Measurements from ENCODE around the gene RNF157. TPM values are rescaled to one million over a fixed set of nuclear protein-coding genes. Genes with fewer than 3 reads are reported as not detected.

Gene RNF157
- total RNA-seq, 5 donors from 2014 or later (not counting 1 experiment from before 2014, with no cell fraction given) = 50.7 to 66.5 (median 61.9) TPM

- Mint-ChIP-seq H3K4me1 (peaks cover 19 to 21% (median 19%) of the 10 kb centered on the region in 3 donors), H3K4me3 (no peak overlapping the region), H3K27me3 (no peaks in the 10 kb centered on the region), H3K27ac (no peak overlapping the region), H3K9me3 (no peaks in the 10 kb centered on the region), H3K36me3 (no peaks in the 10 kb centered on the region)
- ATAC-seq (replicated peaks in 1 of 4) = no peak
- H3K27me3 ChIP-seq (replicated peaks in 1 of 2; ENCODE audit: control insufficient read depth in 2 of 2, extremely low read depth in 1 of 2, insufficient read depth in 2 of 2, low read length in 1 of 2) = peaks cover 0 to 3% of the 10 kb centered on the region in 2 experiments
- no peaks in the 10 kb centered on the region for H3K9me3 ChIP-seq
- WGBS (ENCODE audit: insufficient coverage) = no CpG with 5 or more reads among the region's 6 CpGs
- no peaks in the 10 kb centered on the region for H3K36me3 ChIP-seq (ENCODE audit: control insufficient read depth in 2 of 2, extremely low read depth in 1 of 2, insufficient read depth in 1 of 2, low read length in 1 of 2)
- peaks cover 13 to 17% of the 10 kb centered on the region in 2 experiments for H3K4me1 ChIP-seq (ENCODE audit: control insufficient read depth in 1 of 2, extremely low read depth in 1 of 2, insufficient read depth in 2 of 2, low read length in 2 of 2)
- ChIA-PET CTCF (interaction anchor here (0.5 to 0.6 kb wide), 2 partner anchors 93 to 1241 kb away, joined by 3 to 7 read pairs; no protein-coding TSS in a partner anchor), POLR2A (no interaction called here)
- DNase-seq = peak in 1 of 35 experiments; percentile 41
- no peak overlapping the region for H3K4me3 ChIP-seq (ENCODE audit: control insufficient read depth in 1 of 2, extremely low read depth in 1 of 2, low read length in 1 of 2)
- H3K27ac ChIP-seq (ENCODE audit: low read length) = no peak overlapping the region
Observed at GRCh38 chr17:76107509-76107908, 132.8 kb downstream of the RNF157 start.

GRCh38 chr17:76106703-76107102 lies 133.6 kb downstream of the RNF157 start:
- ATAC-seq (replicated peaks in 1 of 4) = no peak
- H3K4me3 ChIP-seq (ENCODE audit: control insufficient read depth in 1 of 2, extremely low read depth in 1 of 2, low read length in 1 of 2) = no peak overlapping the region
- Mint-ChIP-seq H3K9me3 (no peaks in the 10 kb centered on the region), H3K27ac (no peak overlapping the region), H3K36me3 (peaks cover under 1% of the 10 kb centered on the region), H3K4me3 (no peak overlapping the region), H3K4me1 (peaks cover 24 to 28% (median 26%) of the 10 kb centered on the region in 3 donors), H3K27me3 (no peaks in the 10 kb centered on the region)
- POLR2A ChIA-PET = no interaction called here
- no peaks in the 10 kb centered on the region for H3K9me3 ChIP-seq
- peaks cover 0 to 3% of the 10 kb centered on the region in 2 experiments for H3K27me3 ChIP-seq (replicated peaks in 1 of 2; ENCODE audit: control insufficient read depth in 2 of 2, extremely low read depth in 1 of 2, insufficient read depth in 2 of 2, low read length in 1 of 2)
- H3K27ac ChIP-seq (ENCODE audit: low read length) = no peak overlapping the region
- peaks cover 0 to 5% of the 10 kb centered on the region in 2 donors for H3K36me3 ChIP-seq (ENCODE audit: control insufficient read depth in 2 of 2, extremely low read depth in 1 of 2, insufficient read depth in 1 of 2, low read length in 1 of 2)
- DNase-seq = no peak
- no CpG with 5 or more reads among the region's 3 CpGs for WGBS (ENCODE audit: insufficient coverage)
- CTCF ChIA-PET = interaction anchor here in 1 of 2 donors (0.5 to 0.7 kb wide), 2 partner anchors 92 to 341 kb away, joined by 3 read pairs; no protein-coding TSS in a partner anchor
- peaks cover 13 to 25% of the 10 kb centered on the region in 2 experiments for H3K4me1 ChIP-seq (ENCODE audit: control insufficient read depth in 1 of 2, extremely low read depth in 1 of 2, insufficient read depth in 2 of 2, low read length in 2 of 2)

- Mint-ChIP-seq H3K4me1 (peaks cover 32 to 35% (median 35%) of the 10 kb centered on the region in 3 donors), H3K27me3 (no peaks in the 10 kb centered on the region), H3K36me3 (peaks cover 11% of the 10 kb centered on the region), H3K4me3 (peak overlapping the region; percentile 90 to 96 (median 92)), H3K27ac (peak overlapping the region; percentile 91 to 94), H3K9me3 (no peaks in the 10 kb centered on the region)
- DNase-seq (no peak), ATAC-seq (replicated peaks in 1 of 4) (no peak)
- Histone ChIP-seq H3K4me3 (ENCODE audit: control insufficient read depth in 1 of 2, extremely low read depth in 1 of 2, low read length in 1 of 2) (no peak overlapping the region), H3K4me1 (ENCODE audit: control insufficient read depth in 1 of 2, extremely low read depth in 1 of 2, insufficient read depth in 2 of 2, low read length in 2 of 2) (peaks cover 13 to 26% of the 10 kb centered on the region in 2 experiments), H3K9me3 (no peaks in the 10 kb centered on the region), H3K27me3 (replicated peaks in 1 of 2; ENCODE audit: control insufficient read depth in 2 of 2, extremely low read depth in 1 of 2, insufficient read depth in 2 of 2, low read length in 1 of 2) (no peaks in the 10 kb centered on the region), H3K27ac (ENCODE audit: low read length) (no peak overlapping the region), H3K36me3 (ENCODE audit: control insufficient read depth in 2 of 2, extremely low read depth in 1 of 2, insufficient read depth in 1 of 2, low read length in 1 of 2) (peaks cover 7 to 17% of the 10 kb centered on the region in 2 donors)
- 86% methylated on average over 1 of the region's 5 CpGs for WGBS (ENCODE audit: insufficient coverage)
- ChIA-PET CTCF (no interaction called here), POLR2A (no interaction called here)
Observed at GRCh38 chr17:76104896-76105231, 135.4 kb downstream of the RNF157 start.

DNA sequence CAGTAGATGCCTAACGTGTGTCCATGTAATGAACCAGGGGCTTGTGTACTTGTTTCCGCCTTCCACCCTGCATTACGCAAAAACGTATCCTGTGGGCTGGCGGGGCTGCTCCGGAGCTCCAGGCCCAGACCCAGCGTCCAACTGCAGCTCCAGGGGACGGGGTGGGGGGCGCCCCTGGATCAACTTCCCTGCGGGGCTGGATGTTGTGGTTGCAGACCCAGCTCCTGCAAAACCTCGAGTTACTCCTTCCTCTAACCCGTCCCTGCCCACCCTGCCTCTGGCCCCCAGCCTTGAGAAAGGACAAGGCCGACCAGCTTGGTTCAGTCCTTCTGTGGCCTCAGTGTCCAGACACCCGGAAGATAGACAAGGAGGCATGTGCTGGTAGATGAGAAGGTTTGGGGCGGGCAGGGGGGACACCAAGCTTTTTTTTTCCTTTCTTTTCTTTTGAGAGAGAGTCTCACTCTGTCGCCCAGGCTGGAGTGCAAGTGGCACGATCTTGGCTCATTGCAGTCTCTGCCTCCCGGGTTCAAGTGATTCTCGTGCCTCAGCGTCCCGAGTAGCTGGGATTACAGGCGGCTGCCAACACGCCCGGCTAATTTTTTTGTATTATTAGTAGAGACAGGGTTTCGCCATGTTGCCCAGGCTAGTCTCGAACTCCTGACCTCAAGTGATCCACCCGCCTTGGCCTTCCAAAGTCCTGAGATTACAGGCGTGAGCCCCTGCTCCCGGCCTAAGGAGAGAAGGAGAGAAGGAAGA lies 136.0 kb downstream of the RNF157 start:
- Mint-ChIP-seq H3K27ac (peak overlapping the region; percentile 91 to 94), H3K27me3 (no peaks in the 10 kb centered on the region), H3K4me3 (peak overlapping the region; percentile 90 to 96 (median 92)), H3K4me1 (peaks cover 36 to 39% (median 37%) of the 10 kb centered on the region in 3 donors), H3K36me3 (peaks cover 17% of the 10 kb centered on the region), H3K9me3 (no peaks in the 10 kb centered on the region)
- Histone ChIP-seq H3K27me3 (replicated peaks in 1 of 2; ENCODE audit: control insufficient read depth in 2 of 2, extremely low read depth in 1 of 2, insufficient read depth in 2 of 2, low read length in 1 of 2) (no peaks in the 10 kb centered on the region), H3K9me3 (no peaks in the 10 kb centered on the region), H3K4me3 (ENCODE audit: control insufficient read depth in 1 of 2, extremely low read depth in 1 of 2, low read length in 1 of 2) (peak overlapping the region; percentile 57 to 68), H3K27ac (ENCODE audit: low read length) (peak overlapping the region; percentile 71), H3K4me1 (ENCODE audit: control insufficient read depth in 1 of 2, extremely low read depth in 1 of 2, insufficient read depth in 2 of 2, low read length in 2 of 2) (peaks cover 13 to 26% of the 10 kb centered on the region in 2 experiments), H3K36me3 (ENCODE audit: control insufficient read depth in 2 of 2, extremely low read depth in 1 of 2, insufficient read depth in 1 of 2, low read length in 1 of 2) (peaks cover 7 to 22% of the 10 kb centered on the region in 2 donors)
- ChIA-PET CTCF (interaction anchor here (0.6 to 1.8 kb wide), 4 partner anchors 62 to 163 kb away, joined by 3 to 9 read pairs (median 4); no protein-coding TSS in a partner anchor), POLR2A (interaction anchor here (0.6 kb wide), 3 partner anchors 163 to 921 kb away, joined by 3 to 5 read pairs (median 3); no protein-coding TSS in a partner anchor)
- DNase-seq (no peak), ATAC-seq (replicated peaks in 1 of 4) (no peak)
- 82% methylated on average over 15 of the region's 29 CpGs for WGBS (ENCODE audit: insufficient coverage)

- peaks cover 17% of the 10 kb centered on the region for H3K36me3 Mint-ChIP-seq
- Histone ChIP-seq H3K4me1 (ENCODE audit: control insufficient read depth in 1 of 2, extremely low read depth in 1 of 2, insufficient read depth in 2 of 2, low read length in 2 of 2) (peaks cover 13 to 26% of the 10 kb centered on the region in 2 experiments), H3K27me3 (replicated peaks in 1 of 2; ENCODE audit: control insufficient read depth in 2 of 2, extremely low read depth in 1 of 2, insufficient read depth in 2 of 2, low read length in 1 of 2) (no peaks in the 10 kb centered on the region), H3K9me3 (no peaks in the 10 kb centered on the region), H3K4me3 (ENCODE audit: control insufficient read depth in 1 of 2, extremely low read depth in 1 of 2, low read length in 1 of 2) (peak within 1 kb of the TSS; percentile 57 to 68), H3K27ac (ENCODE audit: low read length) (peak within 1 kb of the TSS; percentile 71), H3K36me3 (ENCODE audit: control insufficient read depth in 2 of 2, extremely low read depth in 1 of 2, insufficient read depth in 1 of 2, low read length in 1 of 2) (peaks cover 7 to 25% of the 10 kb centered on the region in 2 donors)
- H3K4me1 Mint-ChIP-seq = peaks cover 36 to 39% (median 37%) of the 10 kb centered on the region in 3 donors
- CTCF ChIA-PET = interaction anchor here (0.6 to 1.8 kb wide), 7 partner anchors 61 to 176 kb away, joined by 3 to 9 read pairs (median 4); no protein-coding TSS in a partner anchor
- DNase-seq = peak; percentile 83 to 97 (median 89)
- no peaks in the 10 kb centered on the region for H3K9me3 Mint-ChIP-seq
- H3K27ac Mint-ChIP-seq = peak within 1 kb of the TSS; percentile 91 to 94
- POLR2A ChIA-PET = interaction anchor here (0.6 kb wide), 4 partner anchors 17 to 920 kb away, joined by 3 to 5 read pairs (median 3); no protein-coding TSS in a partner anchor
- H3K4me3 Mint-ChIP-seq = peak within 1 kb of the TSS; percentile 90 to 96 (median 92)
- 4% methylated on average over 54 of the region's 55 CpGs for WGBS (ENCODE audit: insufficient coverage)
- ATAC-seq (replicated peaks in 1 of 4) = peak; percentile 93 to 94 (median 94)
- no peaks in the 10 kb centered on the region for H3K27me3 Mint-ChIP-seq
Observed at GRCh38 chr17:76103274-76104139, 136.8 kb downstream of the RNF157 start, which contains the start of gene EXOC7. Gene EXOC7, minus strand, starts transcription at chr17:76103787. Its CDS starts 95 bp downstream, at chr17:76103692.

GRCh38 chr17:76102944-76103273 lies 137.4 kb downstream of the RNF157 start:
- Histone ChIP-seq H3K27ac (ENCODE audit: low read length) (peak overlapping the region; percentile 71), H3K9me3 (no peaks in the 10 kb centered on the region), H3K27me3 (replicated peaks in 1 of 2; ENCODE audit: control insufficient read depth in 2 of 2, extremely low read depth in 1 of 2, insufficient read depth in 2 of 2, low read length in 1 of 2) (no peaks in the 10 kb centered on the region), H3K36me3 (ENCODE audit: control insufficient read depth in 2 of 2, extremely low read depth in 1 of 2, insufficient read depth in 1 of 2, low read length in 1 of 2) (peaks cover 7 to 30% of the 10 kb centered on the region in 2 donors), H3K4me1 (ENCODE audit: control insufficient read depth in 1 of 2, extremely low read depth in 1 of 2, insufficient read depth in 2 of 2, low read length in 2 of 2) (peaks cover 13 to 26% of the 10 kb centered on the region in 2 experiments), H3K4me3 (ENCODE audit: control insufficient read depth in 1 of 2, extremely low read depth in 1 of 2, low read length in 1 of 2) (peak overlapping the region; percentile 57 to 68)
- Mint-ChIP-seq H3K4me3 (peak overlapping the region; percentile 90 to 96 (median 92)), H3K9me3 (no peaks in the 10 kb centered on the region), H3K4me1 (peaks cover 36 to 39% (median 37%) of the 10 kb centered on the region in 3 donors), H3K27ac (peak overlapping the region; percentile 91 to 94), H3K36me3 (peaks cover 18% of the 10 kb centered on the region), H3K27me3 (no peaks in the 10 kb centered on the region)
- ChIA-PET POLR2A (no interaction called here), CTCF (interaction anchor here (0.6 to 1.8 kb wide), 6 partner anchors 79 to 193 kb away, joined by 3 to 9 read pairs (median 3); no protein-coding TSS in a partner anchor)
- 0% methylated on average over 2 of the region's 4 CpGs for WGBS (ENCODE audit: insufficient coverage)
- peak in 1 of 4 experiments; percentile 1 for ATAC-seq (replicated peaks in 1 of 4)
- DNase-seq = no peak
